Measurements from ENCODE around the gene KHNYN.
"Not testable (repeated sequence)": the region's sequence is repeated elsewhere in the genome, so short reads cannot be mapped to it uniquely, and the experiment has no call there.

The KHNYN gene

DNA sequence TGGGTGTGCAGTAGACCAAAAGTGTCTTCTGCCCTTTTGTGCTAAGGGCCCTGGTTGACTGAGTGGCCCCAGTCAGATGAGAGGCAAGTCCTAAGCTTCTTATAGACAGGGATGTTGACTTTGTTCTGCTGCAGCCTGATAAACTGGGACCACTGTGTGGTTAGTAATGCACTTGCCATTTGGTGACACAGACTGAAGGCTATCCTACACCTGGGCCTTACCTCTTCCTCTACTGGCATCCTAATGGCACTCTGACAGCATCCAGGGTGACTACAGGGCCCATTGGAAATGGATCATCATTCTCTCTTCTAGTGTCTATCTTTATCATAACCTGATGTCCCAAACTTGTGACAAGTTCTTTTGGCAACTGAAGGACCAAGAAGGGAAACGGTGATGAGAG lies 9.5 kb downstream of the KHNYN start:
- no peak for DNase-seq

DNA sequence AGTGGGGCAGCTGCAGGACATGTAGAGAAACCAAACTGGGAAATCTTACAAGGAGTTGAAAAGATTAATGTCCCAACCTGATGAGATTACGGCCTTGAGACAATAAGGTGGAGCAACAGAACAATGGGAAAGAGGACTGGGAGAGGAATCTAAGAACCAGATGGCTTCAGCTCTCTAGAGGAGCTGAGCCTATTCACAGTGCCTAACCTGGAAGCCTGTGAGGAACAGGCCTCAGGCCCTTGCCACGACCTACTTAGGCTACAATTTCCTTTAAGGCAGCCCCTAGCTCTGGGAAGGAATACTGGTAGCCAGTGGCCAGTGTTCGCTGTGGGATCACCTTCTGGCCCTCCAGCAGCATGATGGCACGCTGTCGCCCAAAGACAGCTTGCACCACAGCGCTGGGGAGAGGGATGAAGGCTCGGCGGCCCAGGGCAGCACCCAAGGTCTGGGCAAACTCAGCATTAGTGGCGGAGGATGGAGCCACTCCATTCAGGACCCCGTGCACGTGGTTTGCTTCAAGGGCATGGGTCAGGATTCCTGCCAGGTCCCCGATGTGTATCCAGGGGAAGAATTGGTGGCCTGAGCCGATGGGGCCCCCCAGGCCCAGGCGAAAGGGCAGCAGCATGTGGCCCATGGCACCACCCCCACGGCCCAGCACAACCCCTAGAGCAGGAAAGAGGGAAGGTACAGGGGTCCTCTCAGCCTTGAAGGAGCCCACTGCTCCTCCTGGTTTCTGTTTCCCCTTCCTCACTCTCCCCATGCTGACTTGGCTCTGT lies 10.3 kb downstream of the KHNYN start:
- DNase-seq = no peak

DNA sequence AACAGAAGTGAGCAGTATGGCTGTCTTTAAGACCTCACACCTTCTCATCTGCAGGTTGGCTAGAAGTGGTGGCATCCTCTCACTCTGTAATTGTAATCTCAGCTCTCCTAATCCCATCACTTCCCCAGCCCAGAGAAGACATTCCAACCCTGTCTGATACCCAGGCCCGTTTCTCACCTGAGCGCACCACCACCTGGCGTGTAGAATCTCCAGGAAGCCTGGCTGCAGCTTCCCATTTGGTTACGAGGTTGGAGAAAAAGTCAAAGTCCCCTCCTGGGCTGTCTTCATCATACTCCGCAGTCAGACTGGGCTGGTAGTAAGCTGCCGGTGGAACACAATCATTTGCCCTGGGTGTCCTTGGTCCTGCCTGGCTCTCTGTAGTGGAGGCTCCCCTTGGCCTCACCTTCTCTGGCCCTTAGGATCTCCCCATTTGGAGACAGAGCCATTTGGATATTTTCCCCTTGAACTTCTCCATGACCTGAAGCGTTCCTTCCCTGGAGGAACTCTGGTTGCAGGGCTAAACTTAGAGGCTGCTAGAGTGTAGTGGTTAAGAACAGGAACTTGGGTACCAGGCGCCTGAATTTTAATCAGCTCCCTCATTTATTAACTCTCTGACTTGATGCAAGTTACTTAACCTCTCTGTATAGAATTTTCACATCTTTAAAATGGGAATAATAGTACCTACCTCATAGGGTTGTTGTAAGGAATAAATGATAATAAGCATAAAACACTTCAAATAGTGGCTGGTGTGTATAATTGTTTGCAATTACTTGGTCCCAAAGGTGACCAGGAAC lies 11.0 kb downstream of the KHNYN start:
- no peak for DNase-seq

DNA sequence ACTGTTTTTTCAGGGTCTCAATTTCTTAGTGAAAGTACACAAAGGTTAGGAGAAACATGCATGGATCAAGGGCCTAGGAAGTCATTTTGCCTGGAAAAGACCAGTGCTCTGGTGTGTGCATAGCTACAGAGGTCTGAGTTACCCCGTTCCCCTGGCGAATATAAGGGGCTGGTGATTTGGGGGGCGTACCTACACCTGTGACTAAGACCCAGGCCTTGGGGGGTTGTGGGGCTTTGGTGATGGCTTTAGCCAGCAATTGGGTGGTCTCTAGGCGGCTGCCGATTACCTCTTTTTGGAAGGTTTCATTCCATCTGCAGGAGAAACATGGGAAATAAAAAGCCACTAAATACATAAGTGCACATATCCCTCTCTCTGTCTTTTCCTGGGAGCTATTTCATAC lies 11.7 kb downstream of the KHNYN start:
- DNase-seq = no peak

DNA sequence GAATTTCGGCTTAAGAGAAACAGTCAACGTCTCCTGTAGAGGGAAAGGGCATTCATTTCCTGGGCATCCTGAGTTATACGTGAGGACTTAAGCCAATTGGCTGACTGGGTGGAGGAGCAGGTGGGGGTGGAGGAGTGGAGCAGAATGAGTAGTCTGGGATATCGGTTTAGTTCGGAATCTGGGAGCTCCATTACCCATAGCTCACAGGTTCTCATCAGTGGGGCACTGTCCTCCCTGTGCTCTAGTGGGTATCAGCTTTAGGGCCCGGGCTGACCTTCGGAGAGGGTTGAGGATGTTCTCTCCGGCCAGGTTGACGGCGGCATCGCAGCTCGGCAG lies 12.1 kb downstream of the KHNYN start:
- no peak for DNase-seq

DNA sequence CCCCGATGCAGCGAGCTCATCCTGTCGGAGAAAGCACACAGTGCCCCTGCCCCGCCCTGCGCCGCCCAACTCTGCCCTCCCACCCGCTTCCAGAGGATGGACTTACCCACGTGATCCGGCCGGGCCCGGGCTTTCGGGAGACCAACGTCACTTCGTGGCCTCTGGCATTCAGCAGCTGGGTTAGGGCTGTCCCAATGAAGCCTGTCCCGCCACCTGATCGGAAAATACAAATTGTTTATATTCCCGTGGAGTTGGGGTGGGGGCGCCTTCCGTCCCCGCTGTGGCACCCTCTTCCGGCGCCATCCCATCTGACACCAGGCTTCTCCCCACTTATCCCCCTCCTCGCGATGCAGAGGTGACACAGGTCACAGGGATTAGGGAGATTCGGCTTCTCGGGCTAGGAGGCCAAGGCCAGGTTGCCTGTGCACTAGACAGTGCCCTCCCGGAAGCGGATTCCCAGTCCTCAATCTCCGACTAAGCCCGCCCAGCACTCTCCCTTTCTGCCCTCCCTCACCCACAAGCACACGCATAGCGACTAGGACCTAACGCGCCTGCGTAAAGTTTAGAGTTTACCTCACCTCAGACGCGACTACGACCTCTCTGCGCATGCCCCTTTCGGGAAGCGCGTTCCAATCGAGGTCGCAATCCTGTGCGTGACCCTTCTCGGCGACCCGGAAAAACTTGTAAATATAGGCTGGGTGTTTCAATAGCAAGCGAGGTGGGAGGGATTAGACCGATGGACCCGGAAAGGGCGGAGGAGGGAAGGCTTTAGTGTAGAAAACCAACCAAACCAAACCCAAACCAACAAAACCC lies 12.7 kb downstream of the KHNYN start, which contains the start of gene SDR39U1:
TSS of gene SDR39U1 (minus strand) at position 537 of the 813 bp plus-strand sequence. CDS start at position 530, 7 bp downstream.
- peak; percentile 99 for DNase-seq

DNA sequence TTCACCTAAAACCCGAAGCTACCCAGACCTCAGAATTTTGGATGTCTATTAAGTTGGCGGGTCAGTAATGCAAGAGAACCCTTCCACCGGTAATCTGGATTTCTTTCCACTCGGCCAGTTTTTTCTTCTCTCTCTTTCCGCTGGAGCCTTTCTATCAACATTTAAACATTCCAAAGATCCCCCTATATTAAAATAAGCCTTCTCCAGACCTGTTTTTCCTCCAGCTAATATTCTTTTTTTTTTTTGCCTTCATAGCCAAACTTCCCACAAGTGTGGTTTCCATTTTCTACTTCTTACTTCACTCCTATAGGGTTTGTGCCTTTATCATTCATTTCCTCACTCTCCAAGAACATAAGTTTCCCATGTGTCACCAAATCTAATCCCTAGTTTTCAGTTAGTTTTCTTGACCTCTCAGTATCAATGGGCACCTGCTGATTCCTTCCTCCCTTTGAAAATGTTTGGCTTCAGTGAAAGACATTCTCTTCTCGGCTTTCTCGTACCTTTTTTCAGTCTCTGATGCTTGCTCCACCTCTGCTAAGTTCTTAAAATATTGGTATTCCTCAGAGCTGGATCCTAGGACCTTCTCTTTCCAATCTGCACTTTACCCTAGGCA lies 13.4 kb downstream of the KHNYN start:
- DNase-seq = no peak

DNA sequence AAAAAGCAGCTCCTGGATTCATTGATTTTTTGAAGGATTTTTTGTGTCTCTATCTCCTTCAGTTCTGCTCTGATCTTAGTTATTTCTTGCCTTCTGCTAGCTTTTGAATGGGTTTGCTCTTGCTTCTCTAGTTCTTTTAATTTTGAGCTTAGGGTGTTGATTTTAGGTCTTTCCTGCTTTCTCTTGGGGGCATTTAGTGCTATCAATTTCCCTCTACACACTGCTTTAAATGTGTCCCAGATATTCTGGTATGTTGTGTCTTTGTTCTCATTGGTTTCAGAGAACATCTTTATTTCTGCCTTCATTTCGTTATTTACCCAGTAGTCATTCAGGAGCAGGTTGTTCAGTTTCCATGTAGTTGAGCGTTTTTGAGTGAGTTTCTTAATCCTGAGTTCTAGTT lies 21.1 kb downstream of the KHNYN start:
- DNase-seq = not testable (repeated sequence)

DNA sequence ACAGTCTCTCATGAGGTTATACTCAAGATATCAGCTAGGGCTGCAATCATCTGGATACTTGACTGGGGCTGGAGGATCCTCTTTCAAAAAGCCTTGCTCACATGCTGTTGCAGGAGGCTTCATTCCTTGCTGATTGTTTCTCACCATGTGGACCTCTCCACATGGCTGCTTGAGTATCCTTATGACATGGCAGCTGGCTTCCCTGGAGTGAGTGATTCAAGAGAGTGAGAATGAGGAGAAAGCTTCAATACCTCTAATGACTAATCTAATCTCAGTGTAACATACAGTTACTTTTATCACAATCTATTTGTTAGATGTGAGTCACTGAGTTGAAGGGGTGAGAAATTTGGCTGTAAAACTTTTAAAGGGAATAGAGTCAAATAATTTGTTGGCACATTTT lies 27.2 kb downstream of the KHNYN start:
- DNase-seq = no peak

DNA sequence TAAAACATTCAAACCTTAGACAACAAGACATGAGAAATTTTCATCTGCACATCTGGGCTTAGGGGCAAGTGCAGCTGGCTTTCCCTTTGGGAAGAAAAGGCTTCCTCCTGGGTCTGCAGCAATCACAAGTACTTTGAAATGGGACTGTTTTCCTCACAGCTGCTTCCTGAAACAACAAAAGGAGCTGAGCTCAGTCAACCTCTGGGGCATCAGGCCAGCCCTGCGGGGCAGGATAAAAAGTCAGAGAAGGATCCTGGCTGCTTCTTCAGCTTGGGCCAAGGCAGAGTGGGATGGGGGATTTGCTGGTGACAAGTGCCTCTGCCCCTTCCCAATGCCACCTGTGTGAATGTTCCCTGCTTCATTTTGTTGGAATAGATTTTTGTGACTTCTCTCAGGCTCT lies 29.0 kb downstream of the KHNYN start:
- no peak for DNase-seq

DNA sequence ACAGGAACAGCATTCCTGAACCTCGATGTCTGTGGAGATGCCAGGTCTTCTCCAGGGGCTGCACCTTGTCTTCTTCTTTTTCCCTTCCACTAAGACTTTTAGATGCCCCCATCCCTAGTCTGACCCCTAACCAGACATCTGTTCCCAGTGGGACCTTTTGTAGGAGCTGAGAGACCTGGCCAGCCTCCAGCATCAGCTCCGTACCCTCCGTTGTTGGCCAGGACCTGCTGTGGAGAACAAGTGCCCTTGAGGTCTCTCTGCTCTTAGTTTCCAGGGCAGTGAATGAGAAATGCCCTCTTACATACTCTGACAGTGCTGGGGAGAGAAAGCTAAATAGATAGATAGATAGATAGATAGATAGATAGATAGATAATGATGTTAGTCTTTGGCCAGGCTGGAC lies 29.6 kb downstream of the KHNYN start:
- no peak for DNase-seq

DNA sequence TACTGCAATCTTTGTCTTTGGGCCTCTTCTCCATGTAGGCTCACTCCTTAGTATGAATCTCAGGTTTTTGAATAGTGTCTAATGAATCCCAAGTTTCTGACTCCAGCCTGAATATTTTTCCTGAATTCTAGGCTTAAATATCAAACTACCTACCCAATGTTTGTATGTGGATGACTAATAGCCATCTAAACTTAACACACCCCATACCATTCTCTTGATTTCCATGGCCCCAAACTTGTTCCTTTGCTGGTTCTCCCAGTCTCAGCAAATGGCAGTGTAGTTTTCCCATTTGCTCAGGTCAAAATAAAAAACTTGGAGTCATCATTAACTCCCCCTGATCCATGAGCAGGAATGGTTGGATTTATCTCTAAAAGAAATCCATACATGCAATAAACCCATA lies 31.6 kb downstream of the KHNYN start:
- no peak for DNase-seq

DNA sequence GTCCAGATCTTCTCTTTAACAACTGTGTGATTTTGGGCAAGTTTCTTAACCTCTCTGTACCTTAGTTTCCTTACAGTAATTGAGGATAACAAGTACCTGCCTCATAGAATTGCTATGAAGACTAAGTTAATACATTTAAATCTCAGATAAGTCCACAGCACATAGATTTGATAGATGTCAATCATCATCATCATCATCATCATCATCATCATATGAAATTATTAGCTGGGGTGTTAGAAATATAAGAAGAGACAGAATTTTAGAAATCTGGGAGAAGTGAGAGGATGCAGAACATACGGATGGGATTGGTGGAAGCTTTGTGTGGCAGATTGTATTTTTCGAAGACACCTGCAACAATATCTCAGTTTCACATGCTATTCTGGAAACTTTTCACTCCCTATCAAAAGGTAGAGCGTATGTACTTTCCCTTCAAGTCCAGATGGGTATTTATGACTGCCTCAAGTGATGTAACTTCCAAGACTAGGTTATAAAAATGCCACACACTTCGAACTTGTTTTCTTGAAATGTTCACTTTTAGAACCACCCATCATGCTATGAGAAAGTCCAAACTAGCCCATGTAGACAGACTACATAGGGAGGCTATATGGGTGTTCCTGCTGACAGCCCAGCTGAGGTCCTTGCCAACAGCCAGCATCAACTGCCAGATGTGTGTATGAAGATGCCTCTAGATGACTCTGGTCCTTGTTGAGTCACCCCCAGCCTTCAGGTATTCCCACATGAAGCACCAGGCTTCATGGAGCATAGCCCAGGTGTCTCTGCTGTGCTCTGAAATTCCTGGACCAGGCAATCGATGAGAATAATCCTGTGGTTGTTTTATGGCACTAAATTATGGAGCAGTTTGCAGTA lies 33.5 kb downstream of the KHNYN start:
- no peak for DNase-seq

DNA sequence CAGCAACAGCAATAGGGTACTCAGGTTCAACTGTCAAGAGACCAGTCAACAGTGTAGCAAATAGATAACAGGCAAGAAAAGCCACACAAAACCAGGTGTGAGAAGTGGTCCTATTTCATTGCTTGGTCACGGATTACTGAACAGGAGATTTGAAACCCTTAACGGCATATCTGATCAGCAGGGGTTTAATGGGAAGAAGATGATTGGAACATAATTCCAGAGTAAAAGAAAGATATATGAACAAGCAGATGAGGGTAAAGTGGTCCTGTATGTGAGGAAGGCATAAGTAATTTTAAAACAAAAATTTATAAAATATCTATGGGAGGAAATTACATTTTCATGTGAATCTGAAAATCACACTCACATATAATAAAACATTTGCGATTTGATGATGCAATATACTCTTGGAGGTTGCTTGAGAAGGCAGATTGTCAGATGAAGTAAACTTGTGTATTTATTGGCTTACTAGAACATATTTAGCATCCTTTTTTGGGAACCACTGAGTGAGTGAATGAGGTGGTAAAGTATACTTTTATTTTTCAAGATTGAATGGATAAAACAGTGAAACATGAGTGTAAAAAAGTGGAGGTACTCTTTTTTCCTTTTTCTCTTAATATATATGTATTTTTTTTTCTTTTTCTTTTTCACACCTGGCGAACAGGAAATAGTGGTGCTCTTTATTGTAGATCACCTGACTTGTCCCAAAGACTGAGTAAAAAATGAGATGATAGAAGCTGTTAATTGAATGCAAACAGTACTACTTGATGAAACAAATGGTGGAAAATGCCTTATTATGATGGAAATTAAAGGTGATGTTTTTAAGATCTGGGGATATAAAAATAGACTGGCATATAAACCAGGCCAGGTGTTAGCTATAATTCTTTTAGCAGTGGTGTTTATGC lies 34.4 kb downstream of the KHNYN start:
- DNase-seq = no peak

DNA sequence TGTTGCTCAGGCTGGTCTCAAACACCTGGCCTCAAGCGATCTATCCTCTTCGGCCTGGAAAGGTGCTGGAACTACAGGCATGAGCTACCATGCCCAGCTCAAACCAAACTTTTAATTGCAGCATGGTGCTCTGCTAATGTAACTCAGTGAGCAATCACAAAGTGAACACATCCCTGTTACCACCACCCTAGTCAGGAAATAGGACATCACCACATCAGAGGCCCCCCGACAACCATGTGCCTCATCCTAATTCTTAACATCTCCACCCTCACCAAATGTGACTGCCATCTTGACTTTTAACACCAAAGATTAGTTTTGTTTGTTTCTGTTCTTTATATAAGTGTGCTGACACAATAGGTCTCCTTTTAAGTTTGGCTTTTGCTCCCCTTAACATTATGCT lies 35.6 kb downstream of the KHNYN start:
- DNase-seq = no peak

DNA sequence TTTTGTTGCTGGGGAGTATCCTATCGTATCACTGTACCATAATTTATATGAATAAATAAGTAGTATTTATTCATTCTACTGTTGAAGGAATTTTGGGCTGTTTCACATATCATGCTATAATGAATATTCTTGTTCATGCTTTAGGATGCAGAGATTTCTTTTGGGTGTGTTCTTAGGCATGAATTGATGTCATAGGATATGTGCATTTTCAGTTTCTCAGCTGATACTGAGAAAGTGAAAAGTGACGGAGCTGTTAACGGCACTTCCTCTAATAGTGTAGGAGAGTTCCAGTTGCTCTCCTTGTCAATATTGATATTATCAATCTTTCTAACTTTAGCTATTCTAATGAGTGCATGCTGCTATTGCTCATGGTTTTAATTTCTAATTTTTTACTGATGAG lies 36.1 kb downstream of the KHNYN start:
- DNase-seq = no peak

DNA sequence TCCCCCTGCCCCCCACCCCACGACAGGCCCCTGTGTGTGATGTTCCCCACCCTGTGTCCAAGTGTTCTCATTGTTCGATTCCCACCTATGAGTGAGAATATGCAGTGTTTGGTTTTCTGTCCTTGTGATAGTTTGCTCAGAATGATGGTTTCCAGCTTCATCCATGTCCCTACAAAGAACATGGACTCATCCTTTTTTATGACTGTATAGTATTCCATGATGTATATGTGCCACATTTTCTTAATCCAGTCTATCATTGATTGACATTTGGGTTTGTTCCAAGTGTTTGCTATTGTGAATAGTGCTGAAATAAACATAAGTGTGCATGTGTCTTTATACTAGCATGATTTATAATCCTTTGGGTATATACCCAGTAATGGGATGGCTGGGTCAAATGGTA lies 40.7 kb downstream of the KHNYN start:
- DNase-seq = not testable (repeated sequence)

DNA sequence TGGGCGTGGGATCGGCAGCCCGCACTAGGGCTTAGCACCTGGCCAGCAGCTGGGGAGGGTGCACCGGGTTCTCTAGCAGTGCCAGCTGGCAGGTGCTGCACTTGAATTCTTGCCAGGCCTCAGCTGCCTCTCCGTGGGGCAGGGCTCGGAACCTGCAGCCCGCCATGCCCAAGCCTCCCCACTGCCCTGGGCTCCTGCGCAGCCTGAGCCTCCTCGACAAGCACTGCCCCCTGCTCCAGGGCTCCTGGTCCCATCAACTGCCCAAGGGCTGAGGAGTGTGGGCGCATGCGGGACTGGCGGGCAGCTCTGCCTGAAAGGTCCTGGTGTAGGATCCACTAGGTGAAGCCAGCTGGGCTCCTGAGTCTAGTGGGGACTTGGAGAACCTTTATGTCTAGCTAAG lies 43.5 kb downstream of the KHNYN start:
- DNase-seq = no peak

DNA sequence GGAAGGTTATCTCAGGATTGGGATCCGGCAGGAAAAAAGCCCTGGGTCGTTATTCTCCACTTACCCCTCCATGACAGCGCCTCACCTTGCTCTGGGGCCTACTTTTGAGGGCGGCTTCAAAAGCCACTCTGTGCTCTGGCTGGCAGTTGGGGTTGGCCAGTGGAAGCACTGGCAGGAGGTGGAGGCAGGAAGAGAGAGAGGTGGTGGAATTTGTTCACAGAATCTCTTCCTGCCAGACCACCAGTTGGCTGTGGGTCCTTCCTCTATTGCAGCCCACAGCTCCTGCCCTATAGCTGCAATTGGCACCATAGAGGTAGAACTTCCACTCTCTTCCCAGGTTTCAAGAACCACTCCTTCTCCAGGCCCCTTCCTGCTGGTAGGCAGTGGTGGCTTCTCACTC lies 45.5 kb downstream of the KHNYN start:
- no peak for DNase-seq

DNA sequence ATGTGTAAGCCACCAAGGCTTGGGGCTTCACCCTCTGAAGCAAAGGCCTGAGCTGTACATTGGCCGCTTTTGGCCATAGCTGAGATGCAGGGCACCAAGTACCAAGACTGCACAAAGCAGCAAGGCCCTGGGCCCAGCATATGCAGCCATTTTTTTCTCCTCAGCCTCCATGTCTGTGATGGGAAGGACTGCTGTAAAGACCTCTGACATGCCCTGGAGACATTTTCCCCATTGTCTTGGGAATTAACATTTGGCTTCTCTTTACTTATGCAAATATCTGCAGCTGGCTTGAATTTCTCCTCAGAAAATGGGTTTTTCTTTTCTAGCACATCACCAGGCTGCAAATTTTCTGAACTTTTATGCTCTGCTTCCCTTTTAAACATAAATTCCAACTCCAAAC lies 50.2 kb downstream of the KHNYN start:
- DNase-seq = not testable (repeated sequence)

Measured in CD4-positive, alpha-beta T cell treated with Interleukin-12 subunit alpha and Interleukin-12 subunit beta, for 1 hour (primary cell).